Mucosa of descending colon (tissue), 3 donors: ENCODE measurements around the gene IFI16. TPM values are rescaled to one million over a fixed set of nuclear protein-coding genes. Genes with fewer than 3 reads are reported as not detected.
"Not testable (repeated sequence)": the region's sequence is repeated elsewhere in the genome, so short reads cannot be mapped to it uniquely, and the experiment has no call there.

Experiments
- ATAC-seq: fragments of 200-7000 bp; cut with Tn5 transposase; one replicate; pipeline ENCODE4 v1.9.1; 2020; ENCODE audit warnings: mild to moderate bottlenecking, moderate library complexity
- DNase-seq, 3 donors: peaks; one replicate each; pipeline ENCODE4 v3.0.0-alpha.2; 2020
- H3K36me3 ChIP-seq: fragments of 200-600 bp; one replicate; pipeline ENCODE4 v1.8.0; 2021; ENCODE audit warnings: low read depth, mild to moderate bottlenecking
- H3K4me1 ChIP-seq: fragments of 200-600 bp; one replicate; pipeline ENCODE4 v1.8.0; 2021; ENCODE audit warnings: low read depth, mild to moderate bottlenecking
- H3K4me3 ChIP-seq: fragments of 200-600 bp; one replicate; pipeline ENCODE4 v1.8.0; 2021; ENCODE audit warnings: mild to moderate bottlenecking
- H3K9me3 ChIP-seq: fragments of 200-600 bp; one replicate; pipeline ENCODE4 v1.8.0; 2021; ENCODE audit warnings: mild to moderate bottlenecking
- intact Hi-C, 2 donors: fragments of 100-400 bp; cut with DNase I in 1 of 2; cut with micrococcal nuclease in 1 of 2; formaldehyde crosslinking; loops; one replicate each; pipeline versions ENCODE4 v1.11.0 to v1.11.1; 2022; cut with DNase I, micrococcal nuclease
- total RNA-seq, 3 donors: library from RNA; stranded (reverse); fragmentation: NEBNext Ultra II Directional in 2 of 3; extraction: Animal tissue kit (Norgen Biotek cat#: 25700) in 2 of 3; gene quantifications; one replicate each; pipeline versions ENCODE4 v1.2.1 to v1.2.4, GENCODE V29; 2021 to 2023
- TF ChIP-seq, protein P1 (sequence below): fragments of 200-600 bp; IDR thresholded peaks from one replicate; pipeline ENCODE4 v1.8.0; 2022; ENCODE audit warnings: antibody characterized with exemption, mild to moderate bottlenecking
- donor health status: DM: no; HTN: no; CAD: no; lungs with moderate emphysema.
- donor health status: DM: no; HTN: no; CAD: no.
- donor health status: DM: no; HTN: yes; CAD: no.

IFI16 gene
- total RNA-seq, 3 donors from 2014 or later, result 14.4 to 37.9 (median 36.6) TPM

DNA sequence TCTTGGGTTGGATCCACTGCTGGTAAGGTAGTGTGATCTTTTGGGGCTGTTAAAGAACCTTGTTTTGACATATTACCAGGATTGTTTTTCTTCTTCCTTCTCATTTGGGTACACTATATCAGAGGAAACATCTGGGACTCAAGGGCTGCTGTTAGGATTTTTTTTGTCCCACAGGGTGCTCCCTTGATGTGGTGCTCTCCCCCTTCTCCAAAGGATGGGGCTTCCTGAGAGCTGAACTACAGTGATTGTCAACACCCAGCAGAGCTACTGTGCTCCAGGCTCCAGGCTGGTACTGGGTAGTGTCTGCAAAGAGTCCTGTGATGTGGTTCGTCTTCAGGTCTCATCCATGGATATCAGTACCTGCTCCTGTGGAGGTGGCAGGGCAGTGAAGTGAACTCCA, 20.6 kb downstream of the IFI16 start:
- TF ChIP-seq, protein P1, sequence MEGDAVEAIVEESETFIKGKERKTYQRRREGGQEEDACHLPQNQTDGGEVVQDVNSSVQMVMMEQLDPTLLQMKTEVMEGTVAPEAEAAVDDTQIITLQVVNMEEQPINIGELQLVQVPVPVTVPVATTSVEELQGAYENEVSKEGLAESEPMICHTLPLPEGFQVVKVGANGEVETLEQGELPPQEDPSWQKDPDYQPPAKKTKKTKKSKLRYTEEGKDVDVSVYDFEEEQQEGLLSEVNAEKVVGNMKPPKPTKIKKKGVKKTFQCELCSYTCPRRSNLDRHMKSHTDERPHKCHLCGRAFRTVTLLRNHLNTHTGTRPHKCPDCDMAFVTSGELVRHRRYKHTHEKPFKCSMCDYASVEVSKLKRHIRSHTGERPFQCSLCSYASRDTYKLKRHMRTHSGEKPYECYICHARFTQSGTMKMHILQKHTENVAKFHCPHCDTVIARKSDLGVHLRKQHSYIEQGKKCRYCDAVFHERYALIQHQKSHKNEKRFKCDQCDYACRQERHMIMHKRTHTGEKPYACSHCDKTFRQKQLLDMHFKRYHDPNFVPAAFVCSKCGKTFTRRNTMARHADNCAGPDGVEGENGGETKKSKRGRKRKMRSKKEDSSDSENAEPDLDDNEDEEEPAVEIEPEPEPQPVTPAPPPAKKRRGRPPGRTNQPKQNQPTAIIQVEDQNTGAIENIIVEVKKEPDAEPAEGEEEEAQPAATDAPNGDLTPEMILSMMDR, result no peak
- Histone ChIP-seq H3K9me3 (no peaks in the 10 kb centered on the region), H3K4me3 (no peak overlapping the region), H3K4me1 (no peaks in the 10 kb centered on the region), H3K36me3 (no peaks in the 10 kb centered on the region)
- ATAC-seq, result no peak
- intact Hi-C loops, result no loop called here
- no peak for DNase-seq

DNA sequence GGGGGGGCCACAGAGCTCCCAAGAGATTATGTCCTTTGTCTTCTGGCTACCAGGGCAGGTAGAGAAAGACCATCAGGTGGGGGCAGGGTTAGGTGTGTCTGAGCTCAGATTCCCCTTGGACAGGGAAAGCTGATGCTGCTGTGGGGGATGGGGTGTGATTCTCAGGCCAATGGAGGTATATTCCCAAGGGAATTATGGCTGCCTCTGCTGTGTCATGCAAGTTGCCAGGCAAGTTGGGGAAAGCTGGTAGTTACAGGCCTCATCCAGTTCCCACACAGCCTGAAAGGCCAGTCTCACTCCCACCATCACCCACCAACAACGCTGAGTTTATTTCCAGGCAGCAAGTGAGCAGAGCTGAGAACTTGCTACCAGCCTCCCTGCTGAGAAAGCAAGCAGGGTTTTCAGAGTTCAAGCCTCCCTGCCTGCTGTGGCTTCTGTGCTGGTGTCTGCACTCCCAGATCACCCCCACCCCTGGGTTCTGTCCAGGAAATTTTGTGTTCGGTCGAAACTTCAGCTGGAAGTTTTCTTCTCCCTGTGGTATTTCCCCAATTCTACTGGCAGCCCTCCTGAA, 21.3 kb downstream of the IFI16 start:
- no peaks in the 10 kb centered on the region for H3K9me3 ChIP-seq
- no peaks in the 10 kb centered on the region for H3K4me1 ChIP-seq
- DNase-seq (no peak), ATAC-seq (no peak)
- no peak overlapping the region for H3K4me3 ChIP-seq
- intact Hi-C loops, result no loop called here
- TF ChIP-seq, protein P1, result no peak
- no peaks in the 10 kb centered on the region for H3K36me3 ChIP-seq

DNA sequence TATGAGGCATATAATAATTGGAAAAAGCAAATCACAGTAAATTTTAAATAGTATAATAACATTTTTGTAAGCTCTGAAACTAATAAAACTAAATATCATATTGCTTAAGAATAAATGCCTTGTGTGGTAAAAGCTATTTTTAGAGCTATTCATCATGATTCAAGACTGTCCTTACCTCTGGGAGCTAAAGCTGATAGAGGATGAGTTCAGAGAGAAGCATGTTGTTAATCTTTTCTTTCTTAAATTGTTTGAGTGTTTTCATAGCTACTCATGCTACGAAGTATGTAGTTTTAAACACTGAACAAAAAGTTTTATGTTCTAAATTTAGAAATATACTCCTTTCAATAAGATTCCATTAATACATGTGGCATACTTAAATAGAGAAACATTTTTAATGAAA, 30.5 kb downstream of the IFI16 start:
- no peak for DNase-seq

DNA sequence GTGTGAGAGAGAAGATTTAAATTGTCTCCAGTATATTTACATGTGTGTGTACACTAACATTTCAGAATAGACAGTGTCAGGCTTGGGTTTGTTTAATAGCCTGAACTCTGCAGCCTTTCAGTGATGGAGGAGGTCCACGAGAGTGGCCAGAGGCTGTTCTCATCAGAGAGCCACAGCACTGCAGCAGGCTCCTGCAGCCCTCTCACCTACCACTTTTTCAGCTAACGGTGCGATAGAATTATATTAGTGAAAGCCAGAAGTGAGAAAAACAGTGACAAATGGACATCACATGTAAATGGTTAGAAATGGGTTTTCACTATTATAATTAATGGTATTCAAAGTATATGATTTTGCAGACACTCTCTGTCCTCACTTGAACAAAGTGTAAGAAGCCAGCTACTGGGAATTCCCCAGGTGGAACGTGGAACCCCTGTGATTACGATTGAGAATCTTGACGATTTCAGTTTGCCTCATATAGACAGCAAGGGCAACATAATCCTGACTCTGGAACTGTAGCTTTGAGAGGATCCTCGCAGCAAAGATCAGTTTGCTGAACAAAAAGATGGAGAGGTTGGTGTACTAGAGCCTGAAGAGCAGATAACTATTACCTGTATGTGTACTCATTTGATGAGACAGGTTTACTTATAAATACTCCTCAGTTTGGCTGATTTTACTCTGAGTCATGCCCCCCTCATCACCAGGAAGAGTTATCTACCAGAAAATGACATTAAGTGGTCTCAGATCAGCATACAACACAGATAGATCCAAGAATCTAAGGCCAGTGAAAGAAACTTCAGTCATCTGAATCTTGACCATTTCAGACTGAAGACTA, 31.4 kb downstream of the IFI16 start:
- no peaks in the 10 kb centered on the region for H3K9me3 ChIP-seq
- TF ChIP-seq, protein P1, result no peak
- H3K4me1 ChIP-seq, result no peaks in the 10 kb centered on the region
- DNase-seq, result no peak
- no peak for ATAC-seq
- no peak overlapping the region for H3K4me3 ChIP-seq
- intact Hi-C loops, result no loop called here
- no peaks in the 10 kb centered on the region for H3K36me3 ChIP-seq

More for the DNA sequence above, 30.5 kb downstream of the IFI16 start:
- no peaks in the 10 kb centered on the region for H3K4me1 ChIP-seq
- no peaks in the 10 kb centered on the region for H3K9me3 ChIP-seq
- TF ChIP-seq, protein P1, result no peak
- ATAC-seq, result no peak
- H3K36me3 ChIP-seq, result no peaks in the 10 kb centered on the region
- intact Hi-C loops, result no loop called here
- no peak overlapping the region for H3K4me3 ChIP-seq

DNA sequence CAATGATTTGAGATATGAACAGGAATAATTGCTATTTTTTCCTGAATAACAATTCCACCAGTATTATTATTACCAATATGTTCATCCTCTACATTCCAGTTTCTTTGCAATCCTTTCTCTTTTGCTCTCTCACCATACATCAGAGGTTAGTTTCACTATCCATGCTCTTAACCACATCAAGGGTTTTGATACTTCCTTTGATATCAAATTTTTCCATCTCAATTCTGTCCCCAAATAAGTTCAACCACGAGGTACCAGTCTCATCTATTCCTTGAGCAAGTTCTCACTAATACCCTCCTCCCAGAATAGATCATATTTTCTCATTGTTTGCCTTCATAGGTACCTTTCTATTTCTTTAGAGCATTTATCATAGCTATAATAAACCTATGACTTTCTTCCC, 36.8 kb downstream of the IFI16 start:
- H3K9me3 ChIP-seq, H3K36me3 ChIP-seq, H3K4me1 ChIP-seq, DNase-seq, ATAC-seq, H3K4me3 ChIP-seq, intact Hi-C loops: not testable (repeated sequence)

DNA sequence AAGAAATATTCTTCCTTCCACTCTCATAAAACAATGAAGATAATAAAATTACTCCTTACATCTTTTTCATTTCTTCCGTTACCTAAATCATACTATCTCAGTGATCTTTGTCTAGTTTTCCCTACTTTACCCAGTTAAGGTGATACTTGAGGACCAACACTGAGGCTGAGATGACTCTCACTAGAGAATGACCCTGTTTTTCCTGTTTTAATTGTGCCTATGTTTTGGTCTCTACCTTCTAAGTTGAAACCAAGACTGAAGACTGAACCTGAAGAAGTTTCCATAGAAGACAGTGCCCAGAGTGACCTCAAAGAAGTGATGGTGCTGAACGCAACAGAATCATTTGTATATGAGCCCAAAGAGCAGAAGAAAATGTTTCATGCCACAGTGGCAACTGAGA, 41.7 kb downstream of the IFI16 start:
- Histone ChIP-seq H3K9me3 (no peaks in the 10 kb centered on the region), H3K4me3 (no peak overlapping the region), H3K36me3 (no peaks in the 10 kb centered on the region), H3K4me1 (no peaks in the 10 kb centered on the region)
- intact Hi-C loops, result no loop called here
- TF ChIP-seq, protein P1, result no peak
- DNase-seq (no peak), ATAC-seq (no peak)
